Thoracic aorta endothelial cell (primary cell): ENCODE measurements around the gene ETFA. TPM values are rescaled to one million over a fixed set of nuclear protein-coding genes. Genes with fewer than 3 reads are reported as not detected.

Experiments used
- total RNA-seq: library from RNA; depleted of rRNA; stranded (reverse); fragments of >200 nt; gene quantifications from 2 replicates; pipeline ENCODE4 v1.2.3, GENCODE V29; 2012

The ETFA gene
- total RNA-seq, result 133 and 141 TPM in 2 replicates

GRCh38 chr15:76311100-76311953 lies at the start of gene ETFA:
TSS of gene ETFA (minus strand) at chr15:76311469. CDS start at chr15:76311388, 81 bp downstream.

GRCh38 chr15:76336254-76337058 lies 25.2 kb upstream of the ETFA start, which contains the start of gene ISL2:
TSS of gene ISL2 (plus strand) at chr15:76336773. CDS start at chr15:76336884, 111 bp downstream.

Other genes starting within 250 kb of the ETFA start
- gene ISL2, start 25.3 kb upstream of the ETFA start, total RNA-seq, result 0.13 and 0.14 TPM in 2 replicates